ENCODE results near the gene LRP1. TPM values are rescaled to one million over a fixed set of nuclear protein-coding genes. Genes with fewer than 3 reads are reported as not detected.

LRP1 gene
- total RNA-seq, 2 experiments from 2014 or later, result 1.0 to 1.5 TPM

GRCh38 chr12:57176846-57177245, 48.6 kb downstream of the LRP1 start:
- no peaks in the 10 kb centered on the region for H3K9me3 Mint-ChIP-seq
- no peaks in the 10 kb centered on the region for H3K27me3 Mint-ChIP-seq (ENCODE audit: low read depth)
- no peaks in the 10 kb centered on the region for H3K4me1 Mint-ChIP-seq (ENCODE audit: low read depth)
- CTCF ChIA-PET, result interaction anchor here (1.2 to 11.5 kb wide), 4 partner anchors 10 to 65 kb away, joined by 4 to 252 read pairs (median 10); partner anchors contain the start of gene LRP1
- no peak overlapping the region for H3K4me3 Mint-ChIP-seq
- no peak for DNase-seq
- H3K36me3 Mint-ChIP-seq (ENCODE audit: low read depth), result no peaks in the 10 kb centered on the region
- intact Hi-C loops (cut with micrococcal nuclease), result no loop called here
- H3K27ac Mint-ChIP-seq, result no peak overlapping the region

- Mint-ChIP-seq H3K36me3 (ENCODE audit: low read depth) (no peaks in the 10 kb centered on the region), H3K4me3 (no peak overlapping the region), H3K27me3 (ENCODE audit: low read depth) (no peaks in the 10 kb centered on the region), H3K27ac (no peak overlapping the region), H3K4me1 (ENCODE audit: low read depth) (no peaks in the 10 kb centered on the region), H3K9me3 (no peaks in the 10 kb centered on the region)
- intact Hi-C loops (cut with micrococcal nuclease), result no loop called here
- CTCF ChIA-PET, result interaction anchor here (2.3 to 11.5 kb wide), 2 partner anchors 10 to 52 kb away, joined by 16 to 252 read pairs; partner anchors contain the start of gene LRP1
- DNase-seq, result no peak
Measured at GRCh38 chr12:57177354-57177753, 49.1 kb downstream of the LRP1 start.

DNA sequence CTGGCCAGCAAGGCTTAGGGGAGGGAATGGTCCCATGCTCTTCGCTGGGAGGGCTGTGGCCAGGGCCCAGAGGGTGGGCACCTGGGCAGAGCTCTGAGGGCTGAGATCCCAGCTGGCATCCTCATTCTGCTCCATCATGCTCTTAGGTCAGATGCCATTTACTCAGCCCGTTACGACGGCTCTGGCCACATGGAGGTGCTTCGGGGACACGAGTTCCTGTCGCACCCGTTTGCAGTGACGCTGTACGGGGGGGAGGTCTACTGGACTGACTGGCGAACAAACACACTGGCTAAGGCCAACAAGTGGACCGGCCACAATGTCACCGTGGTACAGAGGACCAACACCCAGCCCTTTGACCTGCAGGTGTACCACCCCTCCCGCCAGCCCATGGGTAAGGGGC, 49.9 kb downstream of the LRP1 start:
- Mint-ChIP-seq H3K27me3 (ENCODE audit: low read depth) (no peaks in the 10 kb centered on the region), H3K4me3 (no peak overlapping the region), H3K9me3 (no peaks in the 10 kb centered on the region), H3K36me3 (ENCODE audit: low read depth) (no peaks in the 10 kb centered on the region), H3K27ac (no peak overlapping the region), H3K4me1 (ENCODE audit: low read depth) (no peaks in the 10 kb centered on the region)
- no peak for DNase-seq
- intact Hi-C loops (cut with micrococcal nuclease), result no loop called here
- CTCF ChIA-PET, result interaction anchor here (0.8 to 1.5 kb wide), 3 partner anchors 13 to 109 kb away, joined by 3 to 5 read pairs (median 3); no protein-coding TSS in a partner anchor

- Mint-ChIP-seq H3K4me1 (ENCODE audit: low read depth) (no peaks in the 10 kb centered on the region), H3K27me3 (ENCODE audit: low read depth) (no peaks in the 10 kb centered on the region), H3K36me3 (ENCODE audit: low read depth) (no peaks in the 10 kb centered on the region), H3K27ac (no peak overlapping the region), H3K9me3 (no peaks in the 10 kb centered on the region), H3K4me3 (no peak overlapping the region)
- CTCF ChIA-PET, result interaction anchor here (0.8 to 6.0 kb wide), 5 partner anchors 11 to 57 kb away, joined by 3 to 125 read pairs (median 4); no protein-coding TSS in a partner anchor
- no peak for DNase-seq
- intact Hi-C loops (cut with micrococcal nuclease), result loop anchor here (5.0 kb wide), 1 partner anchor 422 kb away; no protein-coding TSS in a partner anchor
Measured at GRCh38 chr12:57179331-57180086, 51.2 kb downstream of the LRP1 start.

GRCh38 chr12:57180321-57180989, 52.2 kb downstream of the LRP1 start:
- Mint-ChIP-seq H3K4me3 (no peak overlapping the region), H3K27me3 (ENCODE audit: low read depth) (no peaks in the 10 kb centered on the region), H3K27ac (no peak overlapping the region), H3K4me1 (ENCODE audit: low read depth) (no peaks in the 10 kb centered on the region), H3K36me3 (ENCODE audit: low read depth) (no peaks in the 10 kb centered on the region), H3K9me3 (no peaks in the 10 kb centered on the region)
- no peak for DNase-seq
- CTCF ChIA-PET, result interaction anchor here (0.9 to 6.0 kb wide), 6 partner anchors 8 to 121 kb away, joined by 3 to 125 read pairs (median 5); no protein-coding TSS in a partner anchor
- intact Hi-C loops (cut with micrococcal nuclease), result loop anchor here (5.0 kb wide), 1 partner anchor 423 kb away; no protein-coding TSS in a partner anchor

GRCh38 chr12:57181072-57181471, 52.8 kb downstream of the LRP1 start:
- DNase-seq, result no peak
- CTCF ChIA-PET, result interaction anchor here (0.6 to 6.0 kb wide), 9 partner anchors 9 to 172 kb away, joined by 3 to 125 read pairs (median 6); no protein-coding TSS in a partner anchor
- Mint-ChIP-seq H3K36me3 (ENCODE audit: low read depth) (no peaks in the 10 kb centered on the region), H3K27me3 (ENCODE audit: low read depth) (no peaks in the 10 kb centered on the region), H3K27ac (no peak overlapping the region), H3K4me3 (no peak overlapping the region), H3K4me1 (ENCODE audit: low read depth) (no peaks in the 10 kb centered on the region), H3K9me3 (no peaks in the 10 kb centered on the region)
- intact Hi-C loops (cut with micrococcal nuclease), result loop anchor here (5.0 kb wide), 1 partner anchor 424 kb away; no protein-coding TSS in a partner anchor

DNA sequence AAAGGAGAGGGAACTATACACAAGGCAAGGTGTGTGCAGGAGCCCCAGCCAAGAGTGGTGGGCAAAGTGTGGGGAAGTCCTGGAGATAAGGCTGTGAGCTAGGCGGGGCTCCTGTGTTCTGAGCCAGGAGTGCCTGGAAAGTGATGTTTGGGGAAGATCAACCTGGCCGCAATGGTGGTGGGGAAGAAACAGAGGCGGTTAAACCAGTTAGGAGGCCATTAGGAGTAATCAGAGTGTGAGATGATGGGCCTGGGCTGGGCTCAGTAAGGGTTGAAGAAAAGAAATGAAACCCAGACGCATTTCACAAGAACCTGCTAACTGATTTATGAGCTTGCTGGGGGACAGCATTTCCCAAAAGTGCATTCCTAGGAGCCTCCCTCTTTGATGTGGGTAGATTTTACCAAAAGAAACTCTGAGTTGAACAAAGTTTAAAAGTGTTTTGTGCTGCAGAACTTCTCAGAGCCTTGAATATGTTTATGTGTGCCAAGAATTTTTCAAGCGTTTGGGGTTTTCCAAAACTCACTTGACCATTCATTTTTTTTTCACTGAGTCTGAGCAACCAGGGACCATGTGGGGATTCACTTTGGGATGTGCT, 53.4 kb downstream of the LRP1 start:
- no peak for DNase-seq
- intact Hi-C loops (cut with micrococcal nuclease), result loop anchor here (5.0 kb wide), 1 partner anchor 424 kb away; no protein-coding TSS in a partner anchor
- H3K9me3 Mint-ChIP-seq, result no peaks in the 10 kb centered on the region
- H3K36me3 Mint-ChIP-seq (ENCODE audit: low read depth), result no peaks in the 10 kb centered on the region
- no peaks in the 10 kb centered on the region for H3K27me3 Mint-ChIP-seq (ENCODE audit: low read depth)
- no peak overlapping the region for H3K27ac Mint-ChIP-seq
- H3K4me3 Mint-ChIP-seq, result no peak overlapping the region
- H3K4me1 Mint-ChIP-seq (ENCODE audit: low read depth), result no peaks in the 10 kb centered on the region
- CTCF ChIA-PET, result interaction anchor here (0.6 to 6.0 kb wide), 17 partner anchors 9 to 553 kb away, joined by 3 to 125 read pairs (median 4); partner anchors contain the start of gene TAC3

- Mint-ChIP-seq H3K27me3 (ENCODE audit: low read depth) (no peaks in the 10 kb centered on the region), H3K9me3 (no peaks in the 10 kb centered on the region), H3K36me3 (ENCODE audit: low read depth) (no peaks in the 10 kb centered on the region), H3K4me1 (ENCODE audit: low read depth) (no peaks in the 10 kb centered on the region), H3K27ac (no peak overlapping the region), H3K4me3 (no peak overlapping the region)
- intact Hi-C loops (cut with micrococcal nuclease), result loop anchor here (1.0 to 5.0 kb wide), 4 partner anchors 59 to 426 kb away; no protein-coding TSS in a partner anchor
- peak; percentile 90 for DNase-seq
- CTCF ChIA-PET, result interaction anchor here (0.5 to 6.0 kb wide), 23 partner anchors 8 to 440 kb away, joined by 3 to 125 read pairs (median 4); partner anchors contain the start of genes LRP1-AS, TAC3 and ZBTB39
Measured at GRCh38 chr12:57182918-57183575, 54.8 kb downstream of the LRP1 start.

- Mint-ChIP-seq H3K27me3 (ENCODE audit: low read depth) (no peaks in the 10 kb centered on the region), H3K4me3 (no peak overlapping the region), H3K4me1 (ENCODE audit: low read depth) (no peaks in the 10 kb centered on the region), H3K27ac (no peak overlapping the region), H3K9me3 (no peaks in the 10 kb centered on the region), H3K36me3 (ENCODE audit: low read depth) (no peaks in the 10 kb centered on the region)
- intact Hi-C loops (cut with micrococcal nuclease), result loop anchor here (1.0 to 5.0 kb wide), 4 partner anchors 60 to 427 kb away; no protein-coding TSS in a partner anchor
- DNase-seq, result no peak
- CTCF ChIA-PET, result interaction anchor here (0.6 to 6.0 kb wide), 15 partner anchors 9 to 457 kb away, joined by 3 to 125 read pairs (median 5); partner anchors contain the start of genes LRP1 and LRP1-AS
Measured at GRCh38 chr12:57183939-57184725, 55.8 kb downstream of the LRP1 start.

- Mint-ChIP-seq H3K36me3 (ENCODE audit: low read depth) (no peaks in the 10 kb centered on the region), H3K4me3 (no peak overlapping the region), H3K4me1 (ENCODE audit: low read depth) (no peaks in the 10 kb centered on the region), H3K27ac (no peak overlapping the region), H3K27me3 (ENCODE audit: low read depth) (no peaks in the 10 kb centered on the region), H3K9me3 (no peaks in the 10 kb centered on the region)
- intact Hi-C loops (cut with micrococcal nuclease), result no loop called here
- no peak for DNase-seq
- CTCF ChIA-PET, result interaction anchor here (0.8 to 6.0 kb wide), 6 partner anchors 12 to 63 kb away, joined by 3 to 125 read pairs (median 8); partner anchors contain the start of gene LRP1
Measured at GRCh38 chr12:57185403-57185802, 57.1 kb downstream of the LRP1 start.
